ENCODE results near the gene ASIC1.

Gene ASIC1

DNA sequence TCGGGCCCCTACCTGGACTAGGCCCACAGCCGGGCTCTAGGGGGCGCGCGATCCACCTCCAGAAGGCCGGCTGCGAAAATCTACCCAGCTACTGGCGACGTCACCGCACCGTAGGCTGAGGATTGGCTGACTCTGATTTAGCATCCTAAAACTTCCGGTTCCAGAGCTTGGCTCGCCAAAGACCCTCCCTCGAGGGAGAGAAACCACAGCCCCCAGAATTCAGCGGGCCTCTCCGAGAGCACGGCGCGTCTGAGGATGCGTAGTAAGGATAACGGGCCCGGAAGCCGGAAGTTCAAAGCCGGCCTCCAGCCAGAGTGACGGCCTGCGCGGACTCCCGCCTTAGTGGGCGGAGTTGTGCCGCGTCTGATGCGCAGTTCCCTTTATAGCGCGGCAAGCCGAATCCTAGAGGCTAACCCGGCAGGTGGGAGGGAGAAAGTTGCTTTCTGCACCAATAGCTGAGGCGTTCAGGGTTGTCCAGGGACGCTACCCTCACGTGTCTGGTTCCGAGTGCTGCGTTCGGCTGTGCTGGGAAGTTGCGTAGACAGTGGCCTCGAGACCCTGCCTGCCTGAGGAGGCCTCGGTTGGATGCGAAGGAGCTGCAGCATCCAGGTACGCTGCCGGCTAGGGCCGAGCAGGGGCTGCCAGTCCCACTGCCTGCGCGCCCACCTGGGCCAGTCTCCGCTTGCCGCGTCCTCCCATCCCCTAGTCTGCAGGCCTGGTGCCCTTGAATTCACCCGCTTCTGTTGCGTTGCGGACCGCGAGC, 54.5 kb downstream of the ASIC1 start, which contains the start of gene COX14:
TSS of gene COX14 (plus strand) at position 544 of the 763 bp plus-strand sequence. CDS start 7,808 bp downstream, outside the sequence.
- H3K4me3 ChIP-seq (ENCODE audit: low read length), result peak within 1 kb of the TSS; percentile 100
- TF ChIP-seq, protein P1, sequence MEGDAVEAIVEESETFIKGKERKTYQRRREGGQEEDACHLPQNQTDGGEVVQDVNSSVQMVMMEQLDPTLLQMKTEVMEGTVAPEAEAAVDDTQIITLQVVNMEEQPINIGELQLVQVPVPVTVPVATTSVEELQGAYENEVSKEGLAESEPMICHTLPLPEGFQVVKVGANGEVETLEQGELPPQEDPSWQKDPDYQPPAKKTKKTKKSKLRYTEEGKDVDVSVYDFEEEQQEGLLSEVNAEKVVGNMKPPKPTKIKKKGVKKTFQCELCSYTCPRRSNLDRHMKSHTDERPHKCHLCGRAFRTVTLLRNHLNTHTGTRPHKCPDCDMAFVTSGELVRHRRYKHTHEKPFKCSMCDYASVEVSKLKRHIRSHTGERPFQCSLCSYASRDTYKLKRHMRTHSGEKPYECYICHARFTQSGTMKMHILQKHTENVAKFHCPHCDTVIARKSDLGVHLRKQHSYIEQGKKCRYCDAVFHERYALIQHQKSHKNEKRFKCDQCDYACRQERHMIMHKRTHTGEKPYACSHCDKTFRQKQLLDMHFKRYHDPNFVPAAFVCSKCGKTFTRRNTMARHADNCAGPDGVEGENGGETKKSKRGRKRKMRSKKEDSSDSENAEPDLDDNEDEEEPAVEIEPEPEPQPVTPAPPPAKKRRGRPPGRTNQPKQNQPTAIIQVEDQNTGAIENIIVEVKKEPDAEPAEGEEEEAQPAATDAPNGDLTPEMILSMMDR (conservative IDR thresholded peaks at IDR 0.05; ENCODE audit: low read length), result peak; percentile 74
- DNase-seq (ENCODE audit: low read depth), result peak; percentile 99

DNA sequence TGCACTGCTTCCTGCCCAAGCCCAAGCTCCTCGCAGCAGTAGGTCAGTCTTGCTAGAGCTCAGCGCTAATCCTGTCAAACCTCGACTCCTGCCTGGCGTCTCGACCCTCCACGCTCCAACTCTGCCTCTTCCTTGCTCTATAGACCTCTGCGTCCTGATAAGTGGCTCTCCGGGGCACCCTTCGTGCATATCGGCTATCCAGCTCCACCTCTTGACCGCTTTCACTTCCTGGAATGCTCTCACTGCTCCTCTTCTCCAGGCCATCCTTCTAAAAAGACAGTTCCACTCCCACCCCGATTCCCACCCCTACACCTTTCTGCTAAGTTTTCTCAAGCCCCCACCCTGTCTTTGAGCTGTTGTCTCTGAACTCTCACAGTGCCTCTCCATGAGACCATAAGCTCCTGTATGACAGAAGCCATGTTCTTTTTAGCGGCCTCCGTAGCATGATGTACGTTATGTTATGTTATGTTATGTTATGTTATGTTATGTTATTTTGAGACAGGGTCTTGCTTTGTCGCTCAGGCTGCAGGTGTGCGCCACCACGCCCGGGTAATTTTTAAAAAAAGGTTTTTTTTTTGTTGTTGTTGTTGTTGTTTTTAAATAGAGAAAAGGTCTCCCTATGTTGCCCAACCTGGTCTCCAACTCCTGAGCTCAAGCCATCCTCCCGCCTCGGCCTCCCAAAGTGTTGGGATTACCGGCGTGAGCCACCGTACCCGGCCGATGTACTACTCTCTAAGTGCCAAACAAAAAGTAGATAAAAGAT, 55.2 kb downstream of the ASIC1 start:
- DNase-seq (ENCODE audit: low read depth), result no peak
- peak overlapping the region; percentile 100 for H3K4me3 ChIP-seq (ENCODE audit: low read length)
- TF ChIP-seq, protein P1 (conservative IDR thresholded peaks at IDR 0.05; ENCODE audit: low read length), result no peak

DNA sequence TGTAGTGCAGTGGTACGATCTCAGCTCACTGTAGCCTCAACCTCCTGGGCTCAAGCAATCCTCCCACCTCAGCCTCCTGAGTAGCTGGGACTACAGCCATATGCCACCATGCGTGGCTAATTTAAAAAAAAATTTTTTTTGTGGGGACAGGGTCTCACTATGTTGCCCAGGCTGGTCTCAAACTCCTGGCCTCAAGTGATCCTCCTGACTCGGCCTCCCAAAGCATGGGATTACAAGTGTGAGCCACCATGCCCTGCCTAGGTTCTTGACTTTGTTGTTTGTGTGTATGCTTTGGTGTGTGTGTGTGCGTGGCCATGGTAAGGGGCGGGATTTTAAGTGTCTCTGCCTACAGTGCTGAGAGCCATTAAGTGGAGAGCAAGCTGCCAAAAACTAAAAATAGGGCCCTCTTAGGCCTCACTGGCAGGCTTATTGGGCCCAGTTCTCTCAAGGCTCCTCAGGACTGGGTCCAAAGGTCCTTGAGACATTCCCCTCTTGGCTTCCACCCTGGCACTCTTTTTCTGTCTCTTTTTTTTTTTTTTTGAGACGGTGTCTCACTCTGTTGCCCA, 59.7 kb downstream of the ASIC1 start:
- no peak overlapping the region for H3K4me3 ChIP-seq (ENCODE audit: low read length)
- no peak for DNase-seq (ENCODE audit: low read depth)
- TF ChIP-seq, protein P1 (conservative IDR thresholded peaks at IDR 0.05; ENCODE audit: low read length), result no peak

DNA sequence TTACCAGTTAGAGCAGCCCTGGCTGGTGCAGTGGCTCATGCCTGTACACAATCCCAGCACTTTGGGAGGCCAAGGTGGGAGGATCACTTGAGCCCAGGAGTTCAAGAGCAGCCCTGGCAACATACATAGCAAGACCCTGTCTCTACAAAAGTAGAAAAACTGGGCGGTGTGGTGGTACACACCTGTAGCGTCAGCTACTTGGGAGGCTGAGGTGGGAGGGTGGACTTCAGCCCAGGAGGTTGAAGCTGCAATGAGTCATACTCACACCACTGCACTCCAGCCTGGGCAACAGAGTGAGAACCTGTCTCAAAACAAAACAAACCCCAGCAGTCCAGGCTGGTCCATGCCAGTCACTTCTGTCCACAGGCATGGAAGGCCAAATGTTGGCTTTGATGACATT, 62.0 kb downstream of the ASIC1 start:
- no peak for DNase-seq (ENCODE audit: low read depth)
- TF ChIP-seq, protein P1 (conservative IDR thresholded peaks at IDR 0.05; ENCODE audit: low read length), result no peak
- H3K4me3 ChIP-seq (ENCODE audit: low read length), result no peak overlapping the region

DNA sequence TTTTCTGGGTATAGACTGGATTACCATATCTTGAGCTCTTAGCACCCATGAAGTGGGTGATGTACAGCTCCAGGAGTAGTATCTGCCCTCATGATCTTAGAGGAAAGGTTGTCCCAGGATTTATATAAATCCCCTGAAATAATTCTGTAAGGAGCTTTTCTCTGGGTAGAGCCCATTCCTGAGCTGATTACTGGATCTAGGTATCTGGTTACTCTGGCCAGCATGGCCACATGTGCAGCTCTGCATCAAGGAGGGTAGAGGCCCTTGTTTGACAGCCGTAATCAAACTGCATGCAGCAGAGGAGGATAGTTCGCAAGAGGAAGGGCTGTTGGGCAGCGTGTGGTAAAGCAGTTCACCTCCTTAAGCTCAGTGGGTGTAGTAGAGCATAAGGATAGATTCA, 63.1 kb downstream of the ASIC1 start:
- TF ChIP-seq, protein P1 (conservative IDR thresholded peaks at IDR 0.05; ENCODE audit: low read length), result no peak
- H3K4me3 ChIP-seq (ENCODE audit: low read length), result no peak overlapping the region
- DNase-seq (ENCODE audit: low read depth), result no peak

DNA sequence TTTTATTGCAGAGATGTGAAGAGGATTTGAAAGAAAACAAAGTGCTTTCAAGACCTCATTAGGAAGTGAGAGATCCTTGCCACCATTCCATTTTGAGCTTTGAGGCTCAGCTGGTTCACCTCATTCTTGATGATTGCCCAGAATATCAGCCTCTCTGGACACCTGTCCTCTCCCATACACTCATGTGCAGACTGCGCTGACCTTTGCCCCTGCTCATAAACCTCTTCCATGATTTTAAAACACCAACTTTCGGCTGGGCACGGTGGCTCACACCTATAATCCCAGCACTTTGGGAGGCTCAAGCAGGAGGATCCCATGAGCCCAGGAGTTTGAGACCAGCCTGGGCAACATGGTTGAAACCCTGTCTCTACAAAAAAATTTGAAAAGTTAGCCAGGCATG, 63.6 kb downstream of the ASIC1 start:
- no peak overlapping the region for H3K4me3 ChIP-seq (ENCODE audit: low read length)
- TF ChIP-seq, protein P1 (conservative IDR thresholded peaks at IDR 0.05; ENCODE audit: low read length), result no peak
- no peak for DNase-seq (ENCODE audit: low read depth)
